Measurements from ENCODE around the gene HOXA9.

GRCh38 chr7:27199849-27200760, 34.8 kb upstream of the HOXA9 start, which contains the start of gene HOXA13:
- TF ChIP-seq, protein P1, sequence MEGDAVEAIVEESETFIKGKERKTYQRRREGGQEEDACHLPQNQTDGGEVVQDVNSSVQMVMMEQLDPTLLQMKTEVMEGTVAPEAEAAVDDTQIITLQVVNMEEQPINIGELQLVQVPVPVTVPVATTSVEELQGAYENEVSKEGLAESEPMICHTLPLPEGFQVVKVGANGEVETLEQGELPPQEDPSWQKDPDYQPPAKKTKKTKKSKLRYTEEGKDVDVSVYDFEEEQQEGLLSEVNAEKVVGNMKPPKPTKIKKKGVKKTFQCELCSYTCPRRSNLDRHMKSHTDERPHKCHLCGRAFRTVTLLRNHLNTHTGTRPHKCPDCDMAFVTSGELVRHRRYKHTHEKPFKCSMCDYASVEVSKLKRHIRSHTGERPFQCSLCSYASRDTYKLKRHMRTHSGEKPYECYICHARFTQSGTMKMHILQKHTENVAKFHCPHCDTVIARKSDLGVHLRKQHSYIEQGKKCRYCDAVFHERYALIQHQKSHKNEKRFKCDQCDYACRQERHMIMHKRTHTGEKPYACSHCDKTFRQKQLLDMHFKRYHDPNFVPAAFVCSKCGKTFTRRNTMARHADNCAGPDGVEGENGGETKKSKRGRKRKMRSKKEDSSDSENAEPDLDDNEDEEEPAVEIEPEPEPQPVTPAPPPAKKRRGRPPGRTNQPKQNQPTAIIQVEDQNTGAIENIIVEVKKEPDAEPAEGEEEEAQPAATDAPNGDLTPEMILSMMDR (IDR thresholded peaks at IDR 0.05), result no peak
- no peak for TF ChIP-seq EP300 (IDR thresholded peaks at IDR 0.05)

Measured in sigmoid colon (tissue), 4 donors.